ENCODE data around the gene HSPBAP1.

Gene HSPBAP1

DNA sequence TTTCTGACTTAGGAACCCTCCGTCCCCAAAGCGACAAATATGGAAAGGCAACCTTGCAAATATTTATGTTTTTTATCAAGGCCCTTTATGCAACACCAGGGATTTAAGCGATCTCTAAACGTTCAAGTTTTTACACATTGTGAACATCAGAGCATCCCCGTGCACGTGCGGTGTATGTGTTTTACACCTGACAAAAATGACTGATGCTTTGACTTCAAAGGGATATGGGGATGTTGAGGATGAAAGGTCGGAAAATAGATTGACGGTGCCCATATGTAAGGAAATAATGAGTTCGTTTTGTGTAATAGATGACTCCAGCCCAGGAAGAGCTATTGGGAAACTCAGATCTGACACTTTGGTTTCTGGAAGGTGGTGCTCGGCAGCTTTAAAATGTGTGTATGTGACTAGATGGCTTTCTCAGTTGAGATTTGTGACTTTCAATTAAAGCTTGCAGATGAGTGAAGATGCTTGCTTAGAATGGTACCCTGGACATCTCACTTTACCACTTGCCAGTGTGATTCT lies 2.1 kb upstream of the HSPBAP1 start:
- Mint-ChIP-seq H3K27ac (no peak overlapping the region), H3K36me3 (ENCODE audit: low read depth) (no peaks in the 10 kb centered on the region), H3K9me3 (no peaks in the 10 kb centered on the region), H3K4me1 (peaks cover 22% of the 10 kb centered on the region), H3K27me3 (no peaks in the 10 kb centered on the region), H3K4me3 (peak overlapping the region; percentile 64)
- no peak for ATAC-seq
- no peak for DNase-seq

DNA sequence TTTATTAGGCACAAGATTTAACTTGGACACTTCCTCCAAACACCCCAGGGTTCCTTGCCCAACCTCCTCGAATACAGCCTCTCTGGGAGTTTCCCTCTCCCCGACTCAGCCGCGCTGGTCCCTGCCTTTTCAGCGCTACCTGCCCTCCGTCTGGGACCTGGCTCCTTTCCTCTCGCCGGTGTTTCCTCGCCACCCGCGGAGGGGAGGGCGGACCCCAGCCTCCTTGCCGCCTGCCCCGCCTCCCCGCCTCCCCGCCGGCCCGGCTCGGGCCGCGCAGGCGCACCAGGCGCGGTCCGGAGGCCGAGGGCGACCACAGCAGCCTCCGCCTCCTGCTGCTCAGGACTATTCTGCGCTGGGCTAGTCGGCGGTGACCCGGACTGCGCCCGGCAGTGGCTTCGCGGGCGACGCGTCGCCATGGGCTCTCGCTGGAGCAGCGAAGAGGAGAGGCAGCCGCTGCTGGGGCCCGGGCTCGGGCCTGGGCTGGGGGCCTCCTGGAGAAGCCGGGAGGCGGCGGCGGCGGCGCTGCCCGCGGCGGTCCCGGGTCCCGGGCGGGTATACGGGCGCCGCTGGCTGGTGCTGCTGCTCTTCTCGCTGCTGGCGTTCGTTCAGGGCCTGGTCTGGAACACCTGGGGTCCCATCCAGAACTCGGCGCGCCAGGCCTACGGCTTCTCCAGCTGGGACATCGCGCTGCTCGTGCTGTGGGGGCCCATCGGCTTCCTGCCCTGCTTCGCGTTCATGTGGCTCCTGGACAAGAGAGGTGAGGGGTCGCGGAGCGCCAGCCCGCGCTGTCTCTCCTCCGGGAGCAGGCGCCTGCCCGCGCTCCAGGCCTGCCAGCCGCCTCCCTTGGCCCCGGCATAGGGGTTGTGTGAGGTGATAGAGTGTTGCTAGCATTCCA lies 1.4 kb upstream of the HSPBAP1 start, which contains the start of gene SLC49A4:
TSS of gene SLC49A4 (plus strand) at position 291 of the 895 bp plus-strand sequence. CDS start at position 415, 124 bp downstream.
- peak within 1 kb of the TSS; percentile 73 for H3K27ac Mint-ChIP-seq
- no peaks in the 10 kb centered on the region for H3K27me3 Mint-ChIP-seq
- peak within 1 kb of the TSS; percentile 64 for H3K4me3 Mint-ChIP-seq
- DNase-seq (peak; percentile 78), ATAC-seq (peak; percentile 77)
- H3K9me3 Mint-ChIP-seq, result no peaks in the 10 kb centered on the region
- no peaks in the 10 kb centered on the region for H3K36me3 Mint-ChIP-seq (ENCODE audit: low read depth)
- H3K4me1 Mint-ChIP-seq, result peaks cover 22% of the 10 kb centered on the region

DNA sequence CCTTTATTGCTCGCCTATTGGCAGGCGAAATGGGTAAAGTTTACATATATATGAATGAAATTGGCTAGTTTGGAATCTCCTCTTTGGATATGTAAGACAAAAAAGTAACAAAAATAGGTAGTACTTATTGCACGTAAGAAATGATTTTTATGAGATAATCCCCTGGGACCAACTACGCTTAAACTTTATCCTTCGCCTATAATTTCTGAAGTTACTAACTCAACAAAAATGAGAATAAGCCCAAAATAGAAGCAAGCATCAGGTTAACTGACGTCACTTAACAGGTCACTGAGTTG lies 800 bp upstream of the HSPBAP1 start:
- ATAC-seq (no peak), DNase-seq (no peak)
- Mint-ChIP-seq H3K27ac (peak overlapping the region; percentile 73), H3K4me1 (peaks cover 22% of the 10 kb centered on the region), H3K27me3 (no peaks in the 10 kb centered on the region), H3K9me3 (no peaks in the 10 kb centered on the region), H3K36me3 (ENCODE audit: low read depth) (no peaks in the 10 kb centered on the region), H3K4me3 (no peak overlapping the region)

- no peak overlapping the region for H3K27ac Mint-ChIP-seq
- peaks cover 29% of the 10 kb centered on the region for H3K4me1 Mint-ChIP-seq
- peaks cover 2% of the 10 kb centered on the region for H3K36me3 Mint-ChIP-seq (ENCODE audit: low read depth)
- no peaks in the 10 kb centered on the region for H3K9me3 Mint-ChIP-seq
- no peak for ATAC-seq
- no peaks in the 10 kb centered on the region for H3K27me3 Mint-ChIP-seq
- DNase-seq, result no peak
- no peak overlapping the region for H3K4me3 Mint-ChIP-seq
Measured at GRCh38 chr3:122789585-122790273, 3.9 kb downstream of the HSPBAP1 start.

DNA sequence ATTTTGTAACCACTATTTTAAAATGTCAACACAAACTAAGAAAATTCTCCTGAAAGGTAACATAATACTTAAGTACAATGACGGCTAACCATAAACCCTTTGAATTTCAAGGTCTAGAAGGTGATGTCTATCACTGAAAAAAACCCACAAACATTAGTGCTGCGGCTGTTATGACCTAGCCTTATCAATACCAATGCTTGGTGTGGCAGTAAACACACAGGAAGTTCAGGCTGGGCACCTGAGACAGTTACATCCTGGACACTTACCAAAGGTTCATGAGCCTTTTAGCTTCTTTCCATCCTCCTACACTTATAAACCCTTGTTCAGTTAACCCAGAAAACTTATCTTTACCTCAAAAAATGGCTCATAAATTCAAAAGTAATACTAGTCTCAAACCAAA lies 5.8 kb downstream of the HSPBAP1 start:
- no peaks in the 10 kb centered on the region for H3K9me3 Mint-ChIP-seq
- no peak overlapping the region for H3K4me3 Mint-ChIP-seq
- no peak overlapping the region for H3K27ac Mint-ChIP-seq
- peaks cover 2% of the 10 kb centered on the region for H3K36me3 Mint-ChIP-seq (ENCODE audit: low read depth)
- DNase-seq (no peak), ATAC-seq (no peak)
- peaks cover 24% of the 10 kb centered on the region for H3K4me1 Mint-ChIP-seq
- H3K27me3 Mint-ChIP-seq, result no peaks in the 10 kb centered on the region

- peaks cover 6% of the 10 kb centered on the region for H3K36me3 Mint-ChIP-seq (ENCODE audit: low read depth)
- H3K4me3 Mint-ChIP-seq, result no peak overlapping the region
- no peak for DNase-seq
- ATAC-seq, result peak; percentile 95
- no peak overlapping the region for H3K27ac Mint-ChIP-seq
- H3K4me1 Mint-ChIP-seq, result peaks cover 24% of the 10 kb centered on the region
- no peaks in the 10 kb centered on the region for H3K27me3 Mint-ChIP-seq
- no peaks in the 10 kb centered on the region for H3K9me3 Mint-ChIP-seq
Measured at GRCh38 chr3:122786066-122786465, 7.6 kb downstream of the HSPBAP1 start.

DNA sequence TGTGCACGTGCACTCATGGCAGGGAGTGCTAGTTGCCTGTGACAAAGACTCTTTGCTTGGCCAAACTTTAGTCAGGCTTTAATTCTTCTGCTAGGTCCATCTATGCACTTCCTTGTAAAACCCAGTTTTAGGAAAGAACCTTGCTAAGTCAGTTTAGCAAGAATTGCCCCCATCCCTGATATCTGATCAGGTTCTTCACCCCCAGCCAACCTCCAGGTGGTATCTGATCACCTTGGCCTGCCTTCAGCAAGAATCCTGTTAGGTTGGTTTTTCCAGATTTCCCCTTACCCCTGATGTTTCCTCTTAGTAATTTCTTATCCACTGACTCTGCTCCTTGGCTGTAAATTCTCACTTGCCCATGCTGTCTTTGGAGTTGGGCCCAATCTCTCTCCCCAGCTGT lies 8.4 kb downstream of the HSPBAP1 start:
- DNase-seq, result no peak
- no peak overlapping the region for H3K4me3 Mint-ChIP-seq
- H3K27ac Mint-ChIP-seq, result no peak overlapping the region
- no peaks in the 10 kb centered on the region for H3K27me3 Mint-ChIP-seq
- ATAC-seq, result no peak
- H3K4me1 Mint-ChIP-seq, result peaks cover 24% of the 10 kb centered on the region
- H3K36me3 Mint-ChIP-seq (ENCODE audit: low read depth), result peaks cover 6% of the 10 kb centered on the region
- no peaks in the 10 kb centered on the region for H3K9me3 Mint-ChIP-seq

- ATAC-seq, result no peak
Measured at GRCh38 chr3:122784436-122784835, 9.2 kb downstream of the HSPBAP1 start.

GRCh38 chr3:122782804-122783203 lies 10.8 kb downstream of the HSPBAP1 start:
- peaks cover 6% of the 10 kb centered on the region for H3K36me3 Mint-ChIP-seq (ENCODE audit: low read depth)
- H3K4me1 Mint-ChIP-seq, result peaks cover 14% of the 10 kb centered on the region
- H3K27me3 Mint-ChIP-seq, result no peaks in the 10 kb centered on the region
- H3K4me3 Mint-ChIP-seq, result no peak overlapping the region
- no peaks in the 10 kb centered on the region for H3K9me3 Mint-ChIP-seq
- ATAC-seq (no peak), DNase-seq (no peak)
- H3K27ac Mint-ChIP-seq, result no peak overlapping the region

More at GRCh38 chr3:122784436-122784835, 9.2 kb downstream of the HSPBAP1 start:
- no peaks in the 10 kb centered on the region for H3K9me3 Mint-ChIP-seq
- no peak overlapping the region for H3K4me3 Mint-ChIP-seq
- H3K36me3 Mint-ChIP-seq (ENCODE audit: low read depth), result peaks cover 6% of the 10 kb centered on the region
- peaks cover 24% of the 10 kb centered on the region for H3K4me1 Mint-ChIP-seq
- H3K27me3 Mint-ChIP-seq, result no peaks in the 10 kb centered on the region
- no peak overlapping the region for H3K27ac Mint-ChIP-seq
- no peak for DNase-seq

GRCh38 chr3:122777563-122777962 lies 16.1 kb downstream of the HSPBAP1 start:
- Mint-ChIP-seq H3K9me3 (no peaks in the 10 kb centered on the region), H3K4me3 (no peak overlapping the region), H3K4me1 (no peaks in the 10 kb centered on the region), H3K27me3 (no peaks in the 10 kb centered on the region), H3K36me3 (ENCODE audit: low read depth) (peaks cover 6% of the 10 kb centered on the region), H3K27ac (no peak overlapping the region)
- no peak for DNase-seq
- ATAC-seq, result no peak

- H3K27ac Mint-ChIP-seq, result no peak overlapping the region
- ATAC-seq (no peak), DNase-seq (no peak)
- H3K4me1 Mint-ChIP-seq, result no peaks in the 10 kb centered on the region
- no peaks in the 10 kb centered on the region for H3K27me3 Mint-ChIP-seq
- H3K9me3 Mint-ChIP-seq, result no peaks in the 10 kb centered on the region
- no peak overlapping the region for H3K4me3 Mint-ChIP-seq
- peaks cover 6% of the 10 kb centered on the region for H3K36me3 Mint-ChIP-seq (ENCODE audit: low read depth)
Measured at GRCh38 chr3:122776675-122777468, 16.8 kb downstream of the HSPBAP1 start.

GRCh38 chr3:122774564-122774963 lies 19.1 kb downstream of the HSPBAP1 start:
- Mint-ChIP-seq H3K27me3 (no peaks in the 10 kb centered on the region), H3K36me3 (ENCODE audit: low read depth) (peaks cover 1% of the 10 kb centered on the region), H3K4me3 (no peak overlapping the region), H3K4me1 (no peaks in the 10 kb centered on the region), H3K9me3 (no peaks in the 10 kb centered on the region), H3K27ac (no peak overlapping the region)
- DNase-seq, result no peak
- ATAC-seq, result no peak

- no peaks in the 10 kb centered on the region for H3K9me3 Mint-ChIP-seq
- no peak overlapping the region for H3K27ac Mint-ChIP-seq
- ATAC-seq, result no peak
Measured at GRCh38 chr3:122773944-122774509, 19.6 kb downstream of the HSPBAP1 start.

GRCh38 chr3:122772827-122773226 lies 20.8 kb downstream of the HSPBAP1 start:
- Mint-ChIP-seq H3K4me1 (no peaks in the 10 kb centered on the region), H3K36me3 (ENCODE audit: low read depth) (peaks cover 5% of the 10 kb centered on the region)
- no peak for ATAC-seq

More at GRCh38 chr3:122773944-122774509, 19.6 kb downstream of the HSPBAP1 start:
- no peak for DNase-seq
- Mint-ChIP-seq H3K4me1 (no peaks in the 10 kb centered on the region), H3K4me3 (no peak overlapping the region), H3K36me3 (ENCODE audit: low read depth) (peaks cover 1% of the 10 kb centered on the region), H3K27me3 (no peaks in the 10 kb centered on the region)

More at GRCh38 chr3:122772827-122773226, 20.8 kb downstream of the HSPBAP1 start:
- Mint-ChIP-seq H3K27me3 (no peaks in the 10 kb centered on the region), H3K27ac (no peak overlapping the region), H3K9me3 (no peaks in the 10 kb centered on the region), H3K4me3 (no peak overlapping the region)
- no peak for DNase-seq
